Endothelial cell of hepatic sinusoid (primary cell): Measurements from ENCODE around the gene SLC39A2.

Experiments used
- in situ Hi-C: cut with HindIII; loops from 2 replicates; pipeline ENCODE4 v1.10.0; 2017; ENCODE audit warnings: low sequenced_read_pairs

Gene SLC39A2

DNA sequence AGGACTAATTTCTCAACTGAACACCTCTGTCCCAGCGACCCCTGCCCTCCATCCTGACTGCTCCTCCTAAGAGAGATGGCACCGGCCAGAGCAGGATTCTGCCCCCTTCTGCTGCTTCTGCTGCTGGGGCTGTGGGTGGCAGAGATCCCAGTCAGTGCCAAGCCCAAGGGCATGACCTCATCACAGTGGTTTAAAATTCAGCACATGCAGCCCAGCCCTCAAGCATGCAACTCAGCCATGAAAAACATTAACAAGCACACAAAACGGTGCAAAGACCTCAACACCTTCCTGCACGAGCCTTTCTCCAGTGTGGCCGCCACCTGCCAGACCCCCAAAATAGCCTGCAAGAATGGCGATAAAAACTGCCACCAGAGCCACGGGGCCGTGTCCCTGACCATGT lies 43.8 kb downstream of the SLC39A2 start:
- in situ Hi-C loops: loop anchor here (5.0 kb wide), 1 partner anchor 64 kb away; no protein-coding TSS in a partner anchor

DNA sequence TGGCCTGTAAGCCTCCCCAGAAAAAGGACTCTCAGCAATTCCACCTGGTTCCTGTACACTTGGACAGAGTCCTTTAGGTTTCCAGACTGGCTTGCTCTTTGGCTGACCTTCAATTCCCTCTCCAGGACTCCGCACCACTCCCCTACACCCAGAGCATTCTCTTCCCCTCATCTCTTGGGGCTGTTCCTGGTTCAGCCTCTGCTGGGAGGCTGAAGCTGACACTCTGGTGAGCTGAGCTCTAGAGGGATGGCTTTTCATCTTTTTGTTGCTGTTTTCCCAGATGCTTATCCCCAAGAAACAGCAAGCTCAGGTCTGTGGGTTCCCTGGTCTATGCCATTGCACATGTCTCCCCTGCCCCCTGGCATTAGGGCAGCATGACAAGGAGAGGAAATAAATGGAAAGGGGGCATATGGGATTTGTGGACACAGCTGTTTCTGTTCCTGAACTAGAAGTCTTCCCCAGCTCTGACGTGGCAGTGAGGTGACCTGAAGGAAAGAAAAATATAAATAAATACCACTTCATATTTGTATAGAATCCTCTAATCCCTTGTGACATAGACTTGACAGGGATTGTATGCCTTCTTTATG lies 44.4 kb downstream of the SLC39A2 start:
- in situ Hi-C loops: loop anchor here (5.0 kb wide), 1 partner anchor 64 kb away; no protein-coding TSS in a partner anchor

DNA sequence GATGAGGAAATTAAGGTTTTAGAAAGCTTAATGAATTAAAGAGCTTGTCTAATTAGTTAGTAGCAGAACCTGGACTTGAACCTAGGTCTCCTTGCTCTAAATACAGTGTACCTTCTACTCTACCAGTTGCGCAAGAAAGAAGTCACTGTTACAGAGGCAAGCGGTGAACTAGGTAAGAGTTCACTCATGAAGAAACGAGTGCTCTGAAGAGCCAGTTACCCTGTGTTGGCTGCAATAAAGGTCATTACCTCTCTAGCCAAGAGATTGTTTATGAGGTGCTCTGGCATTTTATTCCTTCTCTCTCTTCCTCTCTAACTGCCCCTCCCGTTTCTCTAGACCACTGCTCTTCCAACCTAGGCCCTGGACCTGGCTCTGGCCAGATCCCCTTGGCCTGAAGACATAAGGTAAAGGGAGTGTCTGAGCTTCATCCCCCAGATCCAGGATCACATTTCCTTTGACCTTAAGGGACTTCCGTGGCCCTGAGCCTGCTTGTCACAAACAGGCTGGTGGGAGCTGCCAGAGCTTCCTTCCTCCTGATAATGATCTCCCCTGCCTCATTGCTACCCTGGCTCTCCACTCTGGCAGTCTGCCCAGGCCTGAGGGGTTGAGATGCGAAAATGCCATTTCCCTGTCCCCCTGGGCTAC lies 45.0 kb downstream of the SLC39A2 start:
- in situ Hi-C loops: loop anchor here (5.0 kb wide), 1 partner anchor 63 kb away; no protein-coding TSS in a partner anchor

DNA sequence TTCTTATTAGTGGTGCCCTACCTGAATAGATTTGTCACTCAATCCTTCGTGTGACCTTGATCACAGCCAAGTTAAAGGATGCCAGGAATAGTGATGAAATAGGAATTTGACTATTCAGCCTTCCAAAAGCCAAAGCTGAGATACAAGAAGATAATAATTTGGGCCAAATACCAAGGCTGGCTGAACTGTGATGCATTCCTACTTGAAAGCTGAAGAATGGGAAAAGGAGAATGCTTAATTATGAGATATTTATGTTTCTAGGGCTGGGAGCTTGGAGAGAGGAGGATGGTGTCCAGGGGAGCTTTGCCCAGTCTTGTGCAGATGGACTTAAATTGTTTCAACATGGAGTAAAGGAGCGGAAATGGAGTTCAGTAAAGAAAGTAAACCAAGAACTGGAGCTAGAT lies 48.3 kb downstream of the SLC39A2 start:
- in situ Hi-C loops: no loop called here

DNA sequence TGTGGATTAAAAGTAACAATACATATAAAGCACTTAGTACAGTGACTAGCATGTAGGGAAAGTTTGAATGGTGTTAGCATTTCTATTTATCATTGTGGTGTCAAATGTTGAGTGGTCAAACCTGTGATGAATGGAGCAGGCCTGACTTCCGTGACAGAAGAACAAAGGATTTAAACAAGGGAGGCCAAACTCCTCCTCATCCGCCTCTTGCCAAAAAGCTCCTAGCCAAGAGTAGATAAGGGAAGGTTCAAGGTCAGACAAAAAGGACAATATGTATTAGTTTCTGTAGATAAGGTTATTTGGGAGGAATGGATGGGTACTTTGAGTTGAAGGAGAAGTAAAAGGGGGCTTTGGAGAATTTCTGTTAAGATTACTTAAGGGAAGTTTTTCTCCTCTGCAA lies 49.5 kb downstream of the SLC39A2 start:
- in situ Hi-C loops: no loop called here

DNA sequence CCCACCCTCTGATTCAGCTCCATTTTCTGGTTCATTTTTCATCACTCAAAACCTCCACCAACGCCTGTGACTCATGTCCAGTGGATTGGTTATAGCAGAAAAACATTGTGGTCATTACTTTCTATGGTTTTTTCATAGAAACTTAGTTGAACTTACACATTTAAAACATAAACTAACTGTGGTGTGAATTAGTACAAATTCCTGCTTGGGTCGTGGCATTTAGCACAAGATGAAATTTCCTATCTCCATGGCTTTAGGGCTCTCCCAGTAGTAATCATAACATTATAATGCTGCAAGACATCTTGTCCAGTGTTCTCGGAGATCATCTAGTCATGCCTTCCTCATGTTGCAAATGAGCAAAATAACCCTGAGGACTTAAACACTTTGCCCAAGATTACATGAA lies 50.2 kb downstream of the SLC39A2 start:
- in situ Hi-C loops: no loop called here

DNA sequence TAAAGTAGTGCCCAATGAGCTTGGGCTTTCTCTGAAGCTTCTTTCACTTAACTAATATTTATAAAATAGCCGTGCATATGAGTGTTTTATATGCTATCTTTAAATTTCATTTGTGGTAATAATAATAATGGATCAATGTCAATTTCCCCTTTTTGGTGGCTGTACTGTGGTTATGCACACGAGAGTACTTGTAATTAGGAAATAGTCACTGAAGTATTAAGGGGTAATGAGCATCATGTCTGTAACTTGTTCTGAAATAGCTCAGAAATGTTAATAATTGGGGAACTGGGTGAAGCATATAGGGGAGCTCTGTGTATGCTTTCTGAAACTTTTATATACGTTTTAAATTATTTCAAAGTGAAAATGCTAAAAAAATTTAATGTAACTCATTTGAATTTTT lies 51.5 kb downstream of the SLC39A2 start:
- in situ Hi-C loops: no loop called here
